ENCODE results near the gene CDC14A.
A peak's percentile ranks its signal among the peaks of the same experiment; 100 is the strongest.

CDC14A gene

DNA sequence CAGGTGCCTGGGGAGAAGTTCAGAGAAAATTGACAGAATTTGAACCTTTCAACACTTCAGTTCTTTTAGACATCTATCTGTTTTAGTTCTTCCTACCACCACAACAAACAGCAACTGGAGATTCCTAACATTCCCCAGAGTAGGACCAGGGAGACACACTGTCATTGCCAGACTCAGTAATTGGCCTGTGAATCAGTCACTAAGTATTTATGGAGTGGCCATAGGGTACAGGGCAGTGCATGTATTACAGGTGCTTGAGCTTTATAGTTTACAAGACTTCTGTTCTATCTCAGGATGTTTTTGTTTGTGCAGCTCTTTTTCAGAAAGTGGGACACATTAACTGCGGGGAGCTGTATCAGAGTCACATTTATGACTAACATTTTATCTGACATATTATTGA is 1.7 kb downstream of the CDC14A start:
- TF ChIP-seq, protein P1, sequence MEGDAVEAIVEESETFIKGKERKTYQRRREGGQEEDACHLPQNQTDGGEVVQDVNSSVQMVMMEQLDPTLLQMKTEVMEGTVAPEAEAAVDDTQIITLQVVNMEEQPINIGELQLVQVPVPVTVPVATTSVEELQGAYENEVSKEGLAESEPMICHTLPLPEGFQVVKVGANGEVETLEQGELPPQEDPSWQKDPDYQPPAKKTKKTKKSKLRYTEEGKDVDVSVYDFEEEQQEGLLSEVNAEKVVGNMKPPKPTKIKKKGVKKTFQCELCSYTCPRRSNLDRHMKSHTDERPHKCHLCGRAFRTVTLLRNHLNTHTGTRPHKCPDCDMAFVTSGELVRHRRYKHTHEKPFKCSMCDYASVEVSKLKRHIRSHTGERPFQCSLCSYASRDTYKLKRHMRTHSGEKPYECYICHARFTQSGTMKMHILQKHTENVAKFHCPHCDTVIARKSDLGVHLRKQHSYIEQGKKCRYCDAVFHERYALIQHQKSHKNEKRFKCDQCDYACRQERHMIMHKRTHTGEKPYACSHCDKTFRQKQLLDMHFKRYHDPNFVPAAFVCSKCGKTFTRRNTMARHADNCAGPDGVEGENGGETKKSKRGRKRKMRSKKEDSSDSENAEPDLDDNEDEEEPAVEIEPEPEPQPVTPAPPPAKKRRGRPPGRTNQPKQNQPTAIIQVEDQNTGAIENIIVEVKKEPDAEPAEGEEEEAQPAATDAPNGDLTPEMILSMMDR (IDR thresholded peaks at IDR 0.05; ENCODE audit: low read depth, low read length, missing control alignments): no peak
- H3K4me3 ChIP-seq (ENCODE audit: low read depth, low read length): no peak overlapping the region
- DNase-seq (ENCODE audit: low read depth): no peak

DNA sequence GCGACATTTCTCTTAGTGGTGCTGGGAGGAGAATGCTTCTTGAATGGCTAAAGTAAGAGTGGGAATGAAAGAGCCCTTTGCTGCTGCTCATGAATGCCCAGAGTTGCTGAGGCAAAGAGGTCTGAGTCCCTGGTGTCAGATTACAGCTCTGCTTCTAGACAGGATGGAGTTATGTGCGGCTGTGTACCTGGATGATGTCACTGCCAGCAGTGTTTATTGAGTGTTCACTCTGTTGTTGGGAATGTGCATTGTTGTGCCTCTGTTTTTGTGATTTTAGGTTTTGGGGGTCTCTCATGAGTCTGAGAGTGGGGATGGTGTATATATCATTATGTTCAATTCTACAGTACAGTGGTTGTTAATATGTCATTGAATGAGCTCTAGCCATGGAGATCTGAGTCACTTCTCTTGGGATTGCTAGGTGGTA is 2.7 kb downstream of the CDC14A start:
- no peak for DNase-seq (ENCODE audit: low read depth)
- TF ChIP-seq, protein P1 (IDR thresholded peaks at IDR 0.05; ENCODE audit: low read depth, low read length, missing control alignments): no peak
- no peak overlapping the region for H3K4me3 ChIP-seq (ENCODE audit: low read depth, low read length)

DNA sequence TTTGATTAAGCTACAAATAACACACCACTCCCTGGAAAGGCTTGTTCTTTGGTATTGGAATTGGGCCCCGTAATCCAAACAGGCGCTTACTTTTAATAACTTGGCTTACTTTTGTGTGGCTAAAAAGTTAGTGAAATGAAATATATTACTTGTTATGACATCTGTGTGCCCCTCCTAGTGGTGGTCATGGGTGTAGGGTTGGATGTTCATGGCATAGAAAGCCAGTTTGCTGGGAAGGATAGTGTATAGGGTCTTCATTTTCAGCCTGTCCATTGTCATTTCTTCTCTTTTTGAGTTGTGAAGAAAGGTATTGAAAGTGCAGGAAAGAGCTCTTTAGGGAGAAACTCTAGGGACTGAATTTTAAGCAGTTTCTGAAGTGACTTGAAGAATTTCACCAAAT is 5.9 kb downstream of the CDC14A start:
- TF ChIP-seq, protein P1 (IDR thresholded peaks at IDR 0.05; ENCODE audit: low read depth, low read length, missing control alignments): peak; percentile 42
- no peak overlapping the region for H3K4me3 ChIP-seq (ENCODE audit: low read depth, low read length)
- DNase-seq (ENCODE audit: low read depth): no peak

DNA sequence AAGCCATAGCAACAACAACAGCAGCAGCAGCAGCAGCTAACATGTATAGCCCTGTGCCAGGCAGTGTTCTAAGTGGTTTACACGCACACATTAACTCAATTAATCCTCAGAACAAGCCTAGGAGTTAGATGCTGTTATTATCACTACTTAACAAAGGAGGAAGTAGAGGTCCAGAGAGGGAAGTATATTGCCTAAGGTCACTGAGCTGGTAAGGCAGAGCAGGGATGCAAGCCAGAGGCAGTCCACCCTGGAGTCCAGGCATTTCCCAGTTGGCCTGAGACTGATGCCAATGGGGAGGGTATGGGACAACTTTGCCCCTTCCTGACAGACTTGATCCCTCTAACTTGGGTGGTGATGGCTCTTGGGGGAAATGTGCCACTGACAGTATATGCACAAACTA is 6.8 kb downstream of the CDC14A start:
- TF ChIP-seq, protein P1 (IDR thresholded peaks at IDR 0.05; ENCODE audit: low read depth, low read length, missing control alignments): no peak
- DNase-seq (ENCODE audit: low read depth): no peak
- H3K4me3 ChIP-seq (ENCODE audit: low read depth, low read length): no peak overlapping the region

DNA sequence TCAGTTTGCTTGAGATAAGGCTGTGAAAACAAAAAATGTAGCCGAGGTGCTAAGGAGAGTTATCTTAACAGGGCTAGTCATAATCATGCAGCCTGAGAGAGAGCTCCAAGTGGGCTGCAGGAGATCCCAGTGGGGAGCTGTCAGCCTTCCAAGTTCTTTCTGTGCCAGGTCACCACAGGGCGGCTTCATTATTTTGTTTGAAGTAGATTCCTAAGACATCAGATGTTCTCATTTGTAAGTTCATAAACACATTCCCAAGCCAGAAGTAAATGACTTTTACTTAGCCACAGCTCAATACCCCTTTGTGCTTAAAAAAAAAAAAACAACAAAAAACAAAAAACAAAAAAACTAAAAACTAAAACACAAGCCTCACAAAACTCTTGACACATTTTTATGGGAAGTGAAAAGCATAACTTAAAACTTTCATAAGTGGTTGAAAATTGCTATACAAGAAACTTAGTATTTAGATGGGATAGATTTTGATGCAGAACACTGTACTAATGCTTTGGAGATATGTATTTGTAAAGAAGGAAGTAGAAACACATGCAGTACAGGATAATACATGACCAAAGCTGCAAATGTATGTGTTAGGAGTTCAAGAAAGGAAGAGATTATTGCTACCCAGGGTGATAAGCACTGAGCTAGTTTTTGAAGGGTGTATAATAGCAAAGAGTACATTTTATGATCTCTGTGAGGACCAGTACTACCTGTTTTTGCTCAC is 8.6 kb downstream of the CDC14A start:
- H3K4me3 ChIP-seq (ENCODE audit: low read depth, low read length): no peak overlapping the region
- TF ChIP-seq, protein P1 (IDR thresholded peaks at IDR 0.05; ENCODE audit: low read depth, low read length, missing control alignments): no peak
- no peak for DNase-seq (ENCODE audit: low read depth)

DNA sequence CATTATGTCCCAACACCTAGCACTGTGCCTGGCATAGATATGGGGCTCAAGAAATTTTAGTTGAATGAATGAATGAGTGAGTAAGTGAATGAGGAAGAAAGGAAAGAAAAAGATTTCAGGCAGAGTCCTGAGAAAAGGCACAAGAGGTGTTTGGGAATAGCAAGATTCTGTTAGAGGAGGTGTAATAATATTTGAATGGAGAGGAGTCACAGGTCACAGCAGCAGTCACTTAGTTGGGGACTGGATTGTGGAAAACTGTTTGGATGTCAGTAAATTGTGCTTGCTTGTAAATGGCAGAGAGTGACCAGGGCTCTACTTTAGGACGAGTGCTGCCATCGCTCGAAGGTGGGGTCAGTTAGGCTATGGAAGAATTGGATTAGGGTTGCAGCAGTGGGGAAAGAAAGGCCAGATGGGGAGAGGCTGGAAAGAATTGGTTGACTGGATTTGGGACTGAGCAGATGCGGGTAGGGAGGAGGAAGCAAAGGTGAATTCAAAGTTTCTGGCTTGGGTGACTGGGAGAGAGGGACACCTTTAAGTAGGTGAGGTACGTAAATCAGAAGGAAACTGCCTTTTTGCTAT is 9.3 kb downstream of the CDC14A start:
- TF ChIP-seq, protein P1 (IDR thresholded peaks at IDR 0.05; ENCODE audit: low read depth, low read length, missing control alignments): no peak
- no peak overlapping the region for H3K4me3 ChIP-seq (ENCODE audit: low read depth, low read length)

More for the DNA sequence above, 9.3 kb downstream of the CDC14A start:
- DNase-seq (ENCODE audit: low read depth): no peak

Measured in GM12864 (cell line).